ENCODE results near the gene WDR82. TPM values are rescaled to one million over a fixed set of nuclear protein-coding genes. Genes with fewer than 3 reads are reported as not detected.
A peak's percentile ranks its signal among the peaks of the same experiment; 100 is the strongest.
"Not testable (repeated sequence)": the region's sequence is repeated elsewhere in the genome, so short reads cannot be mapped to it uniquely, and the experiment has no call there.

The WDR82 gene
- total RNA-seq, 1 donor from 2014 or later = 69.9 TPM

DNA sequence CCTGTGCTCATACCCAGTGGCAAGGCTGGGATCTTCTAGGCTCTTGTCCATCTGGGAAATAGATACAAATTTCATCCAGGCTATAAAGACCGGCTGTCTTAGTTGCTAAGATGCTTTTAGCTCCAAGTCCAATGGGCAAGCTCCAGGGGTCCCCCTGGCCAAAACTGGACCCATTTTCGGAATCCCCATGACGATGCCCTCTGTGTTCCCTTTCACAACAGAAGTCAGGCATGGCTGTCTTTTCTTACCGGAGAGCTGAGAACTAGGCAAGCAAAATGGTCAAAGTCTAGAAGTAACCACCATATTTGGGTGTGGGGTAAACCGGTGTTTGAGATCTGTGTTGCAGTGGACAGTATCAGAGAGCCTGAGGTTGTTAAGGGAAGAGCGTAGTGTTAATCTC lies 10.2 kb upstream of the WDR82 start:
- Histone ChIP-seq H3K4me3 (ENCODE audit: low read length in 3 of 3) (peak overlapping the region; percentile 96 to 99 (median 99)), H3K9ac (ENCODE audit: low read depth in 1 of 3, low read length in 3 of 3) (peak overlapping the region in 1 of 3 donors; percentile 98), H3K27ac (ENCODE audit: low read depth, low read length) (no peak overlapping the region), H3K36me3 (ENCODE audit: control insufficient read depth in 3 of 3, insufficient read depth in 3 of 3, low read length in 3 of 3) (peaks cover 11 to 26% (median 19%) of the 10 kb centered on the region in 3 donors), H3K27me3 (ENCODE audit: control insufficient read depth in 3 of 3, insufficient read depth in 3 of 3, low read length in 3 of 3) (no peaks in the 10 kb centered on the region), H3K9me3 (ENCODE audit: control insufficient read depth in 3 of 3, low read length in 3 of 3) (no peaks in the 10 kb centered on the region), H3K4me1 (ENCODE audit: control insufficient read depth in 3 of 3, insufficient read depth in 3 of 3, low read length in 3 of 3) (peaks cover 10 to 25% (median 11%) of the 10 kb centered on the region in 3 donors)

DNA sequence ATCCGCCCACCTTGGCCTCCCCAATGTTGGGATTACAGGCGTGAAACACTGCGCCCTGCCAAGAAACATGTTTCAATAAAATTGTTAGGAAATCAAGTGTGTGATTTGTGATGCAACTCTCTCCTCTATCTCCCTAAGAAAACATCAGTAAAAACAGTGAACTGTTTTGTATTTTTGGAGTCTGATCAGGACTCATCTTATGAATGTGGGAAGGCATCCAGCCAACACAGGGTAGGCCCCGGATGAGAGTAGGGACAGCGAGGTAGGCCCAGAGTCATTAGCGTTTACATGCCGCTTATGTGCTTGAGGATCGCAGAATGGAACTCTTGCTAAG lies 8.3 kb upstream of the WDR82 start:
- peak overlapping the region; percentile 100 for H3K27ac ChIP-seq (ENCODE audit: low read depth, low read length)
- peaks cover 10 to 25% (median 11%) of the 10 kb centered on the region in 3 donors for H3K4me1 ChIP-seq (ENCODE audit: control insufficient read depth in 3 of 3, insufficient read depth in 3 of 3, low read length in 3 of 3)
- H3K36me3 ChIP-seq (ENCODE audit: control insufficient read depth in 3 of 3, insufficient read depth in 3 of 3, low read length in 3 of 3) = peaks cover 0 to 9% (median 4%) of the 10 kb centered on the region in 3 donors
- H3K9ac ChIP-seq (ENCODE audit: low read depth in 1 of 3, low read length in 3 of 3) = peak overlapping the region; percentile 98 to 100 (median 99)
- H3K4me3 ChIP-seq (ENCODE audit: low read length in 3 of 3) = peak overlapping the region; percentile 96 to 99 (median 99)
- no peaks in the 10 kb centered on the region for H3K27me3 ChIP-seq (ENCODE audit: control insufficient read depth in 3 of 3, insufficient read depth in 3 of 3, low read length in 3 of 3)
- H3K9me3 ChIP-seq (ENCODE audit: control insufficient read depth in 3 of 3, low read length in 3 of 3) = no peaks in the 10 kb centered on the region

DNA sequence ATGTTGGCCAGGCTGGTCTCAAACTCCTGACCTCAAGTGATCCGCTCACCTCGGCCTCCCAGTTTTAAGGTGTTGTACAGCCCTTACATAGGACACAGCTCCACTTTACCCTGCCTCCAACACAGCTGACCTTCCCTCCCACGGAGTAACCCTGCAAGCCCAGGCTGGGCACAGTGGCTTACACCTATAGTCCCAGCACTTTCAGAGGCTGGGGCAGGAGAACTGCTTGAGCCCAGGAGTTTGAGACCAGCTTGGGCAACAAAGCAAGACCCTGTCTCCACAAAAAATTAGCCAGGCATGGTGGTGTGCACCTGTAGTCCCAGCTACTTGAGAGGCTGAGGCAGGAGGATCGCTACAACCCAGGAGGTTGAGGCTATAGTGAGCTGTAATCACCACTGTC lies 5.6 kb upstream of the WDR82 start:
- not testable (repeated sequence) for H3K27me3 ChIP-seq (ENCODE audit: control insufficient read depth in 3 of 3, insufficient read depth in 3 of 3, low read length in 3 of 3); H3K27ac ChIP-seq (ENCODE audit: low read depth, low read length); H3K4me3 ChIP-seq (ENCODE audit: low read length in 3 of 3); H3K36me3 ChIP-seq (ENCODE audit: control insufficient read depth in 3 of 3, insufficient read depth in 3 of 3, low read length in 3 of 3); H3K9me3 ChIP-seq (ENCODE audit: control insufficient read depth in 3 of 3, low read length in 3 of 3); H3K9ac ChIP-seq (ENCODE audit: low read depth in 1 of 3, low read length in 3 of 3)
- H3K4me1 ChIP-seq (ENCODE audit: control insufficient read depth in 3 of 3, insufficient read depth in 3 of 3, low read length in 3 of 3) = peaks cover 14 to 33% (median 25%) of the 10 kb centered on the region in 3 donors

DNA sequence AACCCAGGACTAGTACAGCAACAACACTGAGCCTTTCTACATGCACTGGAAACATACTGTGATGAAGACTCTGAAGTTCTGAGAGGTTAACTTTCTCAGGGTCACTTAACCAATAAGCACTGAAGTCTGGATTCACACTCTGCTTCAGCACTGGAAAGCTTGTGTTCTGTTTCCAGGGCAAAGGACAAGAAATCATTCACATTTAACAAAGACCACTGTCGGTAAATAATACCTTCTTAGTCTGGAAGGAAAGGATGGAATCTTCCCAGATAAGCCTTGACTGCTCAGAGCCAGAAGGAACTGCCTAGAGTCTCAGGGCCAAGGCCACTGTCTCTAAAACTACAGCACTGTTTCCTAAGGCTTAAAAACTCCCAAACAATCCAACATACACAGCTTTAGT lies 4.9 kb upstream of the WDR82 start:
- Histone ChIP-seq H3K27me3 (ENCODE audit: control insufficient read depth in 3 of 3, insufficient read depth in 3 of 3, low read length in 3 of 3) (no peaks in the 10 kb centered on the region), H3K4me3 (ENCODE audit: low read length in 3 of 3) (no peak overlapping the region), H3K4me1 (ENCODE audit: control insufficient read depth in 3 of 3, insufficient read depth in 3 of 3, low read length in 3 of 3) (peaks cover 10 to 26% (median 20%) of the 10 kb centered on the region in 3 donors), H3K27ac (ENCODE audit: low read depth, low read length) (no peak overlapping the region), H3K9ac (ENCODE audit: low read depth in 1 of 3, low read length in 3 of 3) (no peak overlapping the region), H3K36me3 (ENCODE audit: control insufficient read depth in 3 of 3, insufficient read depth in 3 of 3, low read length in 3 of 3) (peaks cover 0 to 3% (median 0%) of the 10 kb centered on the region in 3 donors), H3K9me3 (ENCODE audit: control insufficient read depth in 3 of 3, low read length in 3 of 3) (no peaks in the 10 kb centered on the region)

DNA sequence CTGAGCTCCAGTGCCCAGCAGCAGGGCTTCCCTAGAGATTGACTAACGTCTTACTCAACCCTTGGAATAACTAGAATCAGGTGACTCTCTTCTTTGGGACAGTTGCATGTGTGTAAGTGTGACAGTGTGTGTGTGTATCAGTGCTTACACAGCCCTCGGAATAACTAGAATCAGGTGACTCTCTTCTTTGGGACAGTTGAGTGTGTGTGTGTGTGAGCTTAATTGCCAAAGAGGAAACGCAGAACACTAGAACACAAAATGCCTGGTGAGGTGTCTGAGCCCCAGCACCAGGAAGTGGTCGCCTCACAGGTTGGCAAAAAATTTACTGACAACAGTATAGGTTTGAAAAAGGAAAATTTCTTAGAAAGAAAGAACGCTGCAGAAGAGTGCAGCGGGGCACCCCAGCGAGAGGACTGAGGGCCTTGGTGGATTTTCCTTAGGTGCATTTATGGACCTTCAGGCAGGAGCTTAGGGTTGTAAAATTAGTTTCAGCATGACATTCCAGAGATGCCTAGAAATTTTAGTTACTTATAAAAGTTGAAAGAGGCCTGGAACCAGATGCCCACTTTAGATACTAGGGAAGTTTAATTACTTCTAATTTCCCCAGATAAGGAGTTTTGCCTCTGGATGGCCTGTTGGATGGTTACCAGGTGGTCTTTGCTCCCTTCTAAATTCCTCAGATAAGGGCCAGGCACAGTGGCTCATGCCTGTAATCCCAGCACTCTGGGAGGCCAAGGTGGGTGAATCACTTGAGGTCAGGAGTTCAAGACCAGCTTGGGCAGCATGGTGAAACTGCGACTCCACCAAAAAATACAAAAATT lies 3.7 kb upstream of the WDR82 start:
- Histone ChIP-seq H3K4me3 (ENCODE audit: low read length in 3 of 3) (no peak overlapping the region), H3K9me3 (ENCODE audit: control insufficient read depth in 3 of 3, low read length in 3 of 3) (no peaks in the 10 kb centered on the region), H3K27ac (ENCODE audit: low read depth, low read length) (no peak overlapping the region), H3K27me3 (ENCODE audit: control insufficient read depth in 3 of 3, insufficient read depth in 3 of 3, low read length in 3 of 3) (no peaks in the 10 kb centered on the region), H3K9ac (ENCODE audit: low read depth in 1 of 3, low read length in 3 of 3) (no peak overlapping the region), H3K4me1 (ENCODE audit: control insufficient read depth in 3 of 3, insufficient read depth in 3 of 3, low read length in 3 of 3) (peaks cover 9 to 26% (median 21%) of the 10 kb centered on the region in 3 donors), H3K36me3 (ENCODE audit: control insufficient read depth in 3 of 3, insufficient read depth in 3 of 3, low read length in 3 of 3) (peaks cover 0 to 3% (median 0%) of the 10 kb centered on the region in 3 donors)

DNA sequence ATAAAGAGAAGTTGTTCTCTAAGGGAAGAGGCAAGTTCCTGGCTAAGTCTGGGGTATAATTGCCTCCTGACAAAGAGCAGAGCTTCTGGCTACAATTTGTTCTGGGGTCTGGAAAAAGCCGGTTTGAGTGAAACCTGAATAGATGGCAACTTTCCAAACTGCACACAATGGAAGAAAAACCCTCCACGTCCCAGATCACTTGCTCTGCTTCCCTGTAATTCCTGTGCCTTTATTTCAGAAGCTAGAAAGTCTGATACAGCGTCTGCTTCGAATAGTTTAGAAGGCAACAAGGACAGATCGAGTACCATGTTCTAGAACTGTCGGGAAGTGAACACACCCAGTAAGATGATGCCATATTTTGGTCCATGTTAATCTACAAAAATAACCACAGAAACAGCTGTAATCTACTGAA lies 1.6 kb upstream of the WDR82 start:
- Histone ChIP-seq H3K27me3 (ENCODE audit: control insufficient read depth in 3 of 3, insufficient read depth in 3 of 3, low read length in 3 of 3) (no peaks in the 10 kb centered on the region), H3K9ac (ENCODE audit: low read depth in 1 of 3, low read length in 3 of 3) (no peak overlapping the region), H3K27ac (ENCODE audit: low read depth, low read length) (peak overlapping the region; percentile 96), H3K9me3 (ENCODE audit: control insufficient read depth in 3 of 3, low read length in 3 of 3) (no peaks in the 10 kb centered on the region), H3K4me3 (ENCODE audit: low read length in 3 of 3) (no peak overlapping the region), H3K4me1 (ENCODE audit: control insufficient read depth in 3 of 3, insufficient read depth in 3 of 3, low read length in 3 of 3) (peaks cover 16 to 37% (median 33%) of the 10 kb centered on the region in 3 donors), H3K36me3 (ENCODE audit: control insufficient read depth in 3 of 3, insufficient read depth in 3 of 3, low read length in 3 of 3) (peaks cover 0 to 6% (median 0%) of the 10 kb centered on the region in 3 donors)

DNA sequence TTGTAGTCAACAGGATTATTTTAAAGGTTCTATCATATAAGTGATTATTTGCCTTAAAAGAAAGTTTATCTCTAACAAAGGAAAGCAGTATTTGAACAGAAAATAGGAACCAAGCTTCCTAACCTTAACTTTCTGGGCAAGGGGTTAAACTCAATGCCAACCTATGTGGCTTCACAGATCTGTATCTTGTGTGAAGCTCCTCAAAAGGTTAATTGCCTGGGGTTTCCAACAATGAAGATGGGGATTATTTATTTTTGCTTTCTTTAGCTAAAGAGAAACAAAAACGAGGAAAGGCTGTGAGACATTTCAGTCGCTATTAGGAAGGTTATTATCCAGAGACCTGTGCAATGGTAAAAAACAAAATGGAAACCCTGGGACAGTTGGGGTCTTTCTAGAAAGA lies 1.1 kb upstream of the WDR82 start:
- Histone ChIP-seq H3K9me3 (ENCODE audit: control insufficient read depth in 3 of 3, low read length in 3 of 3) (no peaks in the 10 kb centered on the region), H3K36me3 (ENCODE audit: control insufficient read depth in 3 of 3, insufficient read depth in 3 of 3, low read length in 3 of 3) (peaks cover 0 to 3% (median 0%) of the 10 kb centered on the region in 3 donors), H3K4me3 (ENCODE audit: low read length in 3 of 3) (peak overlapping the region in 2 of 3 donors; percentile 34 to 98), H3K27me3 (ENCODE audit: control insufficient read depth in 3 of 3, insufficient read depth in 3 of 3, low read length in 3 of 3) (no peaks in the 10 kb centered on the region), H3K27ac (ENCODE audit: low read depth, low read length) (peak overlapping the region; percentile 96), H3K4me1 (ENCODE audit: control insufficient read depth in 3 of 3, insufficient read depth in 3 of 3, low read length in 3 of 3) (peaks cover 16 to 41% (median 33%) of the 10 kb centered on the region in 3 donors), H3K9ac (ENCODE audit: low read depth in 1 of 3, low read length in 3 of 3) (peak overlapping the region in 2 of 3 donors; percentile 1 to 81)

DNA sequence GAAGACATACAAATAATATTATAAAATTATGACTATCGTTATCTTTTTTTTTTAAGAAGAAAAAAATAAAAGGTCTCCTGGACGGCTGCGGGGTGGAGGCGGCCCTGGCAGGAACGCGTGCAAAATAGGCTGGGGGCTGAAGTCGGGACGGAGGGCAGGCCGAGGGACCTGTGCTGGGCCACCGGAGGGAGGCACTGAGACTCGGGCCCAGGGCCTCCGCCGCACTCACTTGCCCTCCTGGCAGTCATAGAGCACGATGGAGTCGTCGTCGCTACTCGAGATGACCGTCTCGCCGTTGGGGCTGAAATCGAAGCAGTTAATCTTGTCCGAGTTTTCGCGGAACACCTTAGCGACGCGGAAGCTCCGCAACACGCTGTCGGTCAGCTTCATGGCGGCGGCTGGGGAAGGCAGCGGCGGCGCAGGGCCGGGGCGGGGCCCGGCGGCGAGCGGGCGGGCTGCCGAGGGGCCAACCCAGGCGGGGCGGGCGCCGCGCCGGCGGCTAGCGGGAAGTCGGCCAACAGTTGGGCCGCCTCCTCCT lies 408 bp downstream of the WDR82 start:
- H3K9ac ChIP-seq (ENCODE audit: low read depth in 1 of 3, low read length in 3 of 3) = peak overlapping the region; percentile 93 to 99 (median 98)
- peaks cover 0 to 4% (median 0%) of the 10 kb centered on the region in 3 donors for H3K36me3 ChIP-seq (ENCODE audit: control insufficient read depth in 3 of 3, insufficient read depth in 3 of 3, low read length in 3 of 3)
- no peaks in the 10 kb centered on the region for H3K9me3 ChIP-seq (ENCODE audit: control insufficient read depth in 3 of 3, low read length in 3 of 3)
- H3K27me3 ChIP-seq (ENCODE audit: control insufficient read depth in 3 of 3, insufficient read depth in 3 of 3, low read length in 3 of 3) = no peaks in the 10 kb centered on the region
- H3K4me3 ChIP-seq (ENCODE audit: low read length in 3 of 3) = peak overlapping the region; percentile 94 to 99 (median 98)
- peaks cover 22 to 42% (median 34%) of the 10 kb centered on the region in 3 donors for H3K4me1 ChIP-seq (ENCODE audit: control insufficient read depth in 3 of 3, insufficient read depth in 3 of 3, low read length in 3 of 3)
- H3K27ac ChIP-seq (ENCODE audit: low read depth, low read length) = peak overlapping the region; percentile 96

DNA sequence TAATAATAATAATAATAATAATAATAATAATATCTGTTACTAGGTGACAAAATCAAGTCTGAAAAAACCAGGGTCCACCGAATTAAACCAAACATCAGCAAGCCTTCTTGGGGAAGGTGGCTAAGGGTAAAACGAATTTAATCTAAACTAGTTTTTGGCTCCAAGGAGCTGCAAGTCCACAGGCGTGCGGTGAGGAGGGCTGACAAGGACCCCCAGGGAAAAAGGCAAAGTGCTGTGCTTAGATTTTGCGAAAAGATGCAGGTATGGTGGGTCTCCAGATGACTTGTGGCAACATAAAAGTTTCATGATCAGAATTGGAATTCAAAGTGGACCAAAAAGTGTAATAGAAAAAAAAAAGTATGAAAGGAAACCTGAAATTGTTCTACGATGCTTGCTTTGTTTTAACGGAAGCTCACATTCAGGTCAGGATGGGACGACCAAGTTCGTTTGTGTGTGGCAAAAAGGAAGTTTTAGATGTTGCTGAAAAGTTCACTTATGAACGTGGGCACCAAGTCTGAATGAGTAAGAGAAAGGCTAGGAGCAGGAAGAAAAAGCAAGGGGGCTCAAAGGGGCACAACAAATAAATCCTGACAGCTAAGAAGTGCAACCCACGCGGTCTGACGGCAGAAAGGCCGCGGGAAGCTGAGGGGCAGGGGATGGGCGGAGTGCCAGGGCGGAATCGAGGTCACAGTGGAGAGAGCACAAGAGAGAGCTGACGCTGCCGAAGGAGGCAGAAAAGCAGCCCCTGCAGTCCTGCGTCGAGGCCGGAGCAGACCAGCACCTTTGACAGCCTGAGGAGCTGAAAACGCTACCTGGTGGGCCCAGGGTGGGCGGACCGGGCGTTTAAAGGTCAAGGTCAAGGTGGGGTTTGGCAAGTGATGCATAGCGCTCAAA lies 1.1 kb downstream of the WDR82 start:
- Histone ChIP-seq H3K4me3 (ENCODE audit: low read length in 3 of 3) (peak overlapping the region; percentile 94 to 99 (median 98)), H3K9ac (ENCODE audit: low read depth in 1 of 3, low read length in 3 of 3) (peak overlapping the region; percentile 93 to 99 (median 98)), H3K27ac (ENCODE audit: low read depth, low read length) (peak overlapping the region; percentile 96), H3K36me3 (ENCODE audit: control insufficient read depth in 3 of 3, insufficient read depth in 3 of 3, low read length in 3 of 3) (peaks cover 0 to 8% (median 3%) of the 10 kb centered on the region in 3 donors), H3K9me3 (ENCODE audit: control insufficient read depth in 3 of 3, low read length in 3 of 3) (no peaks in the 10 kb centered on the region), H3K4me1 (ENCODE audit: control insufficient read depth in 3 of 3, insufficient read depth in 3 of 3, low read length in 3 of 3) (peaks cover 27 to 46% (median 36%) of the 10 kb centered on the region in 3 donors), H3K27me3 (ENCODE audit: control insufficient read depth in 3 of 3, insufficient read depth in 3 of 3, low read length in 3 of 3) (no peaks in the 10 kb centered on the region)
